ENCODE results near the gene RNF166. TPM values are rescaled to one million over a fixed set of nuclear protein-coding genes. Genes with fewer than 3 reads are reported as not detected.

The RNF166 gene
- total RNA-seq, 4 donors from 2014 or later = 22.9 to 32.5 (median 26.1) TPM

DNA sequence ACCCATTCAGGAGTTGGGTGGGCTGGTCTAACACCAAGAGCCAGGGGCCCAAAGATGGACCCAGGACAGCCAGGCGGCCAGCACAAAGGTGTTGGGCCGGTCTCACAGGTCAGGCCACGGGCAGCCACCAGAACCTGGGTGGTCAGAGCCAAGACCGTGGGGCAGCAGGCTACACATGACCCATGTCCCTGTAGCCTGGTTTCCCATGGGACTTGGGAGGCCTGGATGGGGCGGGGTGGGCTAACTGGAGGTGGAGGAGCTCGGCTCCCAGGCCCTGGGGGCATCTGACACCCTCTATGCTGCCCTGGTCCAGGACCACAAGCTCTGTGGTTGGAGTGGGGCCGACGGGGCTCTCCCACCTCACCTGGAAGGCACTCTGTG, 17.3 kb upstream of the RNF166 start:
- Histone ChIP-seq H3K36me3 (no peaks in the 10 kb centered on the region), H3K27ac (no peak overlapping the region), H3K9me3 (no peaks in the 10 kb centered on the region), H3K4me3 (no peak overlapping the region), H3K27me3 (no peaks in the 10 kb centered on the region), H3K4me1 (no peaks in the 10 kb centered on the region)
- ATAC-seq (no peak), DNase-seq (no peak)
- intact Hi-C loops (cut with DNase I; ENCODE audit: low total_unique reads) = no loop called here
- in situ Hi-C loops (cut with MboI; ENCODE audit: low sequenced_read_pairs in 4 of 4) = no loop called here
- TF ChIP-seq POLR2A (IDR thresholded peaks at IDR 0.05) = no peak
- TF ChIP-seq, protein P1, sequence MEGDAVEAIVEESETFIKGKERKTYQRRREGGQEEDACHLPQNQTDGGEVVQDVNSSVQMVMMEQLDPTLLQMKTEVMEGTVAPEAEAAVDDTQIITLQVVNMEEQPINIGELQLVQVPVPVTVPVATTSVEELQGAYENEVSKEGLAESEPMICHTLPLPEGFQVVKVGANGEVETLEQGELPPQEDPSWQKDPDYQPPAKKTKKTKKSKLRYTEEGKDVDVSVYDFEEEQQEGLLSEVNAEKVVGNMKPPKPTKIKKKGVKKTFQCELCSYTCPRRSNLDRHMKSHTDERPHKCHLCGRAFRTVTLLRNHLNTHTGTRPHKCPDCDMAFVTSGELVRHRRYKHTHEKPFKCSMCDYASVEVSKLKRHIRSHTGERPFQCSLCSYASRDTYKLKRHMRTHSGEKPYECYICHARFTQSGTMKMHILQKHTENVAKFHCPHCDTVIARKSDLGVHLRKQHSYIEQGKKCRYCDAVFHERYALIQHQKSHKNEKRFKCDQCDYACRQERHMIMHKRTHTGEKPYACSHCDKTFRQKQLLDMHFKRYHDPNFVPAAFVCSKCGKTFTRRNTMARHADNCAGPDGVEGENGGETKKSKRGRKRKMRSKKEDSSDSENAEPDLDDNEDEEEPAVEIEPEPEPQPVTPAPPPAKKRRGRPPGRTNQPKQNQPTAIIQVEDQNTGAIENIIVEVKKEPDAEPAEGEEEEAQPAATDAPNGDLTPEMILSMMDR (IDR thresholded peaks at IDR 0.05 in 4 of 5, conservative IDR thresholded peaks at IDR 0.05 in 1 of 5) = no peak

GRCh38 chr16:88722784-88723506, 16.7 kb upstream of the RNF166 start:
- H3K36me3 ChIP-seq = peaks cover 0 to 1% of the 10 kb centered on the region in 2 donors
- H3K9me3 ChIP-seq = no peaks in the 10 kb centered on the region
- no peak overlapping the region for H3K27ac ChIP-seq
- intact Hi-C loops (cut with DNase I; ENCODE audit: low total_unique reads) (no loop called here), in situ Hi-C loops (cut with MboI; ENCODE audit: low sequenced_read_pairs in 4 of 4) (no loop called here)
- H3K4me3 ChIP-seq = no peak overlapping the region
- H3K4me1 ChIP-seq = no peaks in the 10 kb centered on the region
- TF ChIP-seq, protein P1 (IDR thresholded peaks at IDR 0.05 in 4 of 5, conservative IDR thresholded peaks at IDR 0.05 in 1 of 5) = no peak
- no peak for TF ChIP-seq POLR2A (IDR thresholded peaks at IDR 0.05)
- DNase-seq (no peak), ATAC-seq (no peak)
- no peaks in the 10 kb centered on the region for H3K27me3 ChIP-seq

GRCh38 chr16:88721815-88722755, 15.9 kb upstream of the RNF166 start:
- TF ChIP-seq, protein P1 (IDR thresholded peaks at IDR 0.05 in 4 of 5, conservative IDR thresholded peaks at IDR 0.05 in 1 of 5) = no peak
- no peak for TF ChIP-seq POLR2A (IDR thresholded peaks at IDR 0.05)
- in situ Hi-C loops (cut with MboI; ENCODE audit: low sequenced_read_pairs in 4 of 4) (no loop called here), intact Hi-C loops (cut with DNase I; ENCODE audit: low total_unique reads) (no loop called here)
- H3K4me3 ChIP-seq = no peak overlapping the region
- H3K4me1 ChIP-seq = no peaks in the 10 kb centered on the region
- ATAC-seq (no peak), DNase-seq (no peak)
- H3K9me3 ChIP-seq = no peaks in the 10 kb centered on the region
- no peak overlapping the region for H3K27ac ChIP-seq
- H3K27me3 ChIP-seq = no peaks in the 10 kb centered on the region
- peaks cover 0 to 10% of the 10 kb centered on the region in 2 donors for H3K36me3 ChIP-seq

DNA sequence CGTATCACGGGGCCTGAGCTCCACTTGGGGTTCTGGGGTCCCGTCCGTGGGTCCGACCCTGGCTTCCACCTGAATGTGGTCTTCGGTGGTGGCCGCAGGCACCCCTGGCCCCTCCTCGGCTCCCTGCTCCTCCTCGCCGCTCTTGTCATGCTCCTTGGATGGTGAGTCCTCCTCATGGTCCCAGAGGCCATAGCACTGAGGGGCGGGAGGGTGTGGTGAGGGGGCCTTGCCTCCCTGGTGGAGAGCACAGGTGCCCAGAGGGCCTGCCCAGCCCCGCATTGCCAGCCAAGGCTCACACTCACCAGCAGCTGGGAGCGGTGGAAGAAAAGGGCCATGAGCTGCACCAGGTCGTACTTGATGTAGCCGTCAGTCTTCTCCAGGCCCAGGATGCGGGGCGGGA, 15.0 kb upstream of the RNF166 start:
- TF ChIP-seq, protein P1 (IDR thresholded peaks at IDR 0.05 in 4 of 5, conservative IDR thresholded peaks at IDR 0.05 in 1 of 5) = no peak
- no peak for TF ChIP-seq POLR2A (IDR thresholded peaks at IDR 0.05)
- Histone ChIP-seq H3K4me3 (no peak overlapping the region), H3K27ac (no peak overlapping the region), H3K4me1 (no peaks in the 10 kb centered on the region), H3K27me3 (no peaks in the 10 kb centered on the region), H3K36me3 (peaks cover 0 to 18% of the 10 kb centered on the region in 2 donors), H3K9me3 (no peaks in the 10 kb centered on the region)
- ATAC-seq = no peak
- no peak for DNase-seq
- in situ Hi-C loops (cut with MboI; ENCODE audit: low sequenced_read_pairs in 4 of 4) = no loop called here
- intact Hi-C loops (cut with DNase I; ENCODE audit: low total_unique reads) = no loop called here
